Peyer's patch (tissue), 4 donors: ENCODE results near the gene TMEM89. TPM values are rescaled to one million over a fixed set of nuclear protein-coding genes. Genes with fewer than 3 reads are reported as not detected.
A peak's percentile ranks its signal among the peaks of the same experiment; 100 is the strongest.

Source experiments
- DNase-seq, 3 donors: peaks; one replicate each; pipeline ENCODE4 v3.0.0-alpha.2; 2017 to 2019
- H3K27ac ChIP-seq, 4 donors: fragments of 200-600 bp; sonication (generic); one replicate each; pipeline ENCODE4 v1.5.1; 2016 to 2019
- H3K27me3 ChIP-seq, 2 donors: fragments of 200-600 bp; sonication (generic); one replicate each; pipeline ENCODE4 v1.5.1; 2019
- H3K36me3 ChIP-seq, 3 donors: fragments of 200-600 bp; sonication (generic); one replicate each; pipeline ENCODE4 v1.5.1; 2016 to 2019
- H3K4me1 ChIP-seq, 4 donors: fragments of 200-600 bp; sonication (generic); one replicate each; pipeline ENCODE4 v1.5.1; 2016 to 2019
- H3K4me3 ChIP-seq, 4 donors: fragments of 200-600 bp; sonication (generic); 1 replicate in 3 of 4; 2 replicates in 1 of 4; pipeline ENCODE4 v1.5.1; 2016 to 2019; ENCODE audit warnings: mild to moderate bottlenecking in 1 of 4
- H3K9me3 ChIP-seq, 4 donors: fragments of 200-600 bp; sonication (generic); one replicate each; pipeline ENCODE4 v1.5.1; 2016 to 2019; ENCODE audit warnings: mild to moderate bottlenecking in 1 of 4
- POLR2A ChIP-seq, 2 donors: fragments of 450-650 bp; IDR thresholded peaks; one replicate each; pipeline ENCODE4 v1.5.1; 2017; ENCODE audit warnings: antibody characterized with exemption in 2 of 2, mild to moderate bottlenecking in 2 of 2, moderate library complexity in 2 of 2
- total RNA-seq, 4 donors: library from RNA; depleted of rRNA; stranded (reverse); fragments of >200 nt; gene quantifications; one replicate each; pipeline ENCODE4 v1.1.0, GENCODE V29; 2016
- TF ChIP-seq, protein P1 (sequence below), 6 experiments: fragments of 450-650 bp in 4 of 6; fragments of 200-600 bp in 2 of 6; sonication (generic) in 1 of 6; IDR thresholded peaks; one replicate each; pipeline ENCODE4 v1.5.1; 2017 to 2019; ENCODE audit warnings: antibody characterized with exemption in 6 of 6, mild to moderate bottlenecking in 3 of 6, moderate library complexity in 1 of 6

The TMEM89 gene
- total RNA-seq, 4 donors from 2014 or later, result not detected

DNA sequence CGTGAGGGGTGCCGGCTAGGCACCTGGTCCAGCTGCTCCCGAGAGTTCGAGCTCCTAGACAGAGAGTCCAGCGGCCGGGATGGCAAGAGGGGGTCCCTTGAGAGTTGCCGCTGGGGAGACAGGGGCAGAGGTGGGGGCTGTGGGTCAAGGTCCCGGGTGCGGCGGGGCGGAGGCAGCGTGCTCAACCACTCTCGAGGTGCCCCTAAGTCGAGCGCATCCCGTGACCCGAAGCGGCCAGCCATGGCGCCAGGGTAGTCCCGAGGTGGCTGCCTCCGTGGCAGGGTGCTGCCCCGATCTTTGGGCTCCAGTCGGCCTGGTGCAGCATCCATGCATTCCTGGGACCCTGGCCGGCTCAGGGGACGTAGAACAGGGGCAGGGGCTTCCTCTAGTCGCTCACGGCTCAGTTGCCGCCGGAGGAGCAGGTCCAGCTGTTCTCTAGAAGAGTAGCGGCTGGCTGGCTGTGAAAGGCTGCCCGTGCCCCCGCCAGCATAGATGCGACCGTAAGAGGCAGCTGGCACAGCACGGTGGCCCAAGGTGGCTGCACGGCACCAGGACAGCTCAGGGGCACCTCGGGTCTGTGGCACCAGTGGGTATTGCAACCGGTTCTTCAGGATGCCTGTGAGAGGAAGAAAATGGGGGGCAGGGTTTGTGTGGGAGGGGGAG is 18.5 kb upstream of the TMEM89 start:
- no peak for TF ChIP-seq POLR2A (IDR thresholded peaks at IDR 0.05)
- TF ChIP-seq, protein P1, sequence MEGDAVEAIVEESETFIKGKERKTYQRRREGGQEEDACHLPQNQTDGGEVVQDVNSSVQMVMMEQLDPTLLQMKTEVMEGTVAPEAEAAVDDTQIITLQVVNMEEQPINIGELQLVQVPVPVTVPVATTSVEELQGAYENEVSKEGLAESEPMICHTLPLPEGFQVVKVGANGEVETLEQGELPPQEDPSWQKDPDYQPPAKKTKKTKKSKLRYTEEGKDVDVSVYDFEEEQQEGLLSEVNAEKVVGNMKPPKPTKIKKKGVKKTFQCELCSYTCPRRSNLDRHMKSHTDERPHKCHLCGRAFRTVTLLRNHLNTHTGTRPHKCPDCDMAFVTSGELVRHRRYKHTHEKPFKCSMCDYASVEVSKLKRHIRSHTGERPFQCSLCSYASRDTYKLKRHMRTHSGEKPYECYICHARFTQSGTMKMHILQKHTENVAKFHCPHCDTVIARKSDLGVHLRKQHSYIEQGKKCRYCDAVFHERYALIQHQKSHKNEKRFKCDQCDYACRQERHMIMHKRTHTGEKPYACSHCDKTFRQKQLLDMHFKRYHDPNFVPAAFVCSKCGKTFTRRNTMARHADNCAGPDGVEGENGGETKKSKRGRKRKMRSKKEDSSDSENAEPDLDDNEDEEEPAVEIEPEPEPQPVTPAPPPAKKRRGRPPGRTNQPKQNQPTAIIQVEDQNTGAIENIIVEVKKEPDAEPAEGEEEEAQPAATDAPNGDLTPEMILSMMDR (IDR thresholded peaks at IDR 0.05), result no peak
- H3K27me3 ChIP-seq, result no peaks in the 10 kb centered on the region

DNA sequence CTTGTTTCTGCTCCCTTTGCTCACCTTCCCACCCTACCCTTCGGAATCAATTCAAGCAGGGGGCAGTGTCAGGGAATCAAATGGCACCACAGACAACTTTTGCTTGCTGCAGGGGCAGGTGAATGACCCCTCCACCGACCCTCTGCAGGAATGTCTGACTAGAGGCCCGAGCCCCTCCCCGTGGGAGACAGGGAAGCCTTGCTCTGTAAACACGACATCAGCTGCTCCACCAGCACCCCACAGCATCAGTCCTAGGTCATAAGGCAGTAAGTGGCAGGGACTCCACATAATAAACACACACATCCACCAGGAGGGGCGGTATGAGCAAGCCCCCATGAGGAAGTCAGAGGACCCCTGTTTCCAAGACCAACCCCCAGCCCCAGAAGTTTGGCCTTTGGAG is 15.7 kb upstream of the TMEM89 start:
- H3K27ac ChIP-seq, result peak overlapping the region in 1 of 4 donors; percentile 5
- H3K9me3 ChIP-seq, result no peaks in the 10 kb centered on the region
- H3K27me3 ChIP-seq, result no peaks in the 10 kb centered on the region
- peaks cover 0 to 6% (median 0%) of the 10 kb centered on the region in 3 donors for H3K36me3 ChIP-seq
- TF ChIP-seq, protein P1 (IDR thresholded peaks at IDR 0.05), result no peak
- TF ChIP-seq POLR2A (IDR thresholded peaks at IDR 0.05), result no peak
- no peak for DNase-seq
- peaks cover 0 to 22% (median 4%) of the 10 kb centered on the region in 4 donors for H3K4me1 ChIP-seq
- H3K4me3 ChIP-seq, result no peak overlapping the region

More for the DNA sequence above, 18.5 kb upstream of the TMEM89 start:
- Histone ChIP-seq H3K36me3 (no peaks in the 10 kb centered on the region), H3K4me3 (no peak overlapping the region), H3K4me1 (peaks cover 0 to 8% (median 2%) of the 10 kb centered on the region in 4 donors), H3K27ac (no peak overlapping the region), H3K9me3 (no peaks in the 10 kb centered on the region)
- no peak for DNase-seq

DNA sequence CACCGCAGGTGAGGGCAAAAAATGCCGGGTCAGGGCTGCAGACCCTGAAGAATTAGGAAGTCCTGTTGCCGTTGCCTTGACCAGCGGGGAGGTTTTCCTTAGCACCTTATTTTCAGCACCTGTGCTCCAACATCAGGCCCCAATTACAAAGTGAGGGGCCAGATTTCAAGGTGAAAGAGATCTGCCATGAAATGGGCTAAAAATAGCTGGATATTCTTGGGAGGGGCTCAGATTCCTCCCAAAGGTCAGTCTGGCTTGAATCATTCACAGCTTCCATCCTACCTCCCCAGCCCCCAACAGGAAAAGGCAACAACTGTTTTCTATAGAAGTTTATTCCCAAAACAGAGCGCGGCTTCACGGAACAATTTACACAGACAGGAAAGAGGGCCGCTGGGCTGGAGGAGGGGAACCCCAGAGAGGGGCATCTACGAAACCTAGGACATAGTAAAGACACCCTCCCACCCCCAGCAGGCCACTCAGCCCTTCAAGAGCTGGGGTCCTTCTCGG is 14.6 kb upstream of the TMEM89 start:
- no peak for DNase-seq
- peak overlapping the region; percentile 67 to 84 (median 74) for H3K27ac ChIP-seq
- TF ChIP-seq, protein P1 (IDR thresholded peaks at IDR 0.05), result no peak
- no peak for TF ChIP-seq POLR2A (IDR thresholded peaks at IDR 0.05)

DNA sequence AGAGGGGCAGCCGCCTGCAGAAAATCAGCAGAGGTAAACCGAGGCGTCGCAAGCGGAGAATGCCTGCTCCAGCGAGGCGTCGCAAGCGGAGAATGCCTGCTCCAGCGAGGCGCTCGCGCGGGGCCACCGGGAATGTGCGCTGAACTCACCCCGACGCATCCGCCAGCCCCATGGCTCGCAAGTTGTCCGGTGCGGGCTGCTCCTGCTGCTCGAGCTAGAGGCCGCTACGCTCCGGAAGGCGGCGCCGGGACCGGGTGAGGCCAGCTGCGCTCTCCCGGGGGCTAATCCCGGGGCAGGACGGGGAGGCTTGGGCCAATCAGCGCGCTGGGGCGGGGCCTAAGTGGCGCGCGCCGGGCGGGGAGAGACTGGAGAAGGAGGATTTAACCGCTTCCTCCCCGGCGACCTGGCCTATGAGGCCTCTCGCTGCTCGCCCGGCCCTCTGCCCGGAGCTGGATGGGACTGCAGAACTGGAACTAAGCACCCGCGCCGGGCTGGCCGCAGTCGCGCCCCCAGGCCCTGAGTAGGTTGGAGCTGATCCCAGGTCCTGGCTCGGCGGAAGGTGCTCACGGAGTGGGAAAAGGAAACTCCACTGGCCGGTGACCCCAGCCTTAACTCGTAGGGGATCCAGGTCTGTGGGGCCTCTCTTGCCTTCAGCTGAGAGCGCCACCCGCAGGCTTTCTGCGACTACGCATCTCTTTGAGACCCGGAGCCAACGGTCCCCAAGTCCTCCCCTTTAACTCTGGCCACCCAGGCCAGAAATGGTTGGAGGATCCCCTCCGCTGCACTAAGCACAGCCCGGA is 13.9 kb upstream of the TMEM89 start, which contains the start of gene SLC26A6:
Gene SLC26A6, minus strand, starts transcription at position 240 of the 800 bp plus-strand sequence. Its CDS starts 68 bp downstream, at position 172.
- no peaks in the 10 kb centered on the region for H3K9me3 ChIP-seq
- H3K27ac ChIP-seq, result peak within 1 kb of the TSS; percentile 67 to 84 (median 74)
- peak; percentile 94 to 99 (median 98) for DNase-seq
- peaks cover 0 to 25% (median 0%) of the 10 kb centered on the region in 3 donors for H3K36me3 ChIP-seq
- peak; percentile 63 to 66 for TF ChIP-seq POLR2A (IDR thresholded peaks at IDR 0.05)
- TF ChIP-seq, protein P1 (IDR thresholded peaks at IDR 0.05), result peak in 4 of 6 experiments; percentile 31 to 76 (median 68)
- no peaks in the 10 kb centered on the region for H3K27me3 ChIP-seq
- peaks cover 0 to 22% (median 4%) of the 10 kb centered on the region in 4 donors for H3K4me1 ChIP-seq
- H3K4me3 ChIP-seq, result peak within 1 kb of the TSS; percentile 76 to 90 (median 86)

More for the DNA sequence above, 14.6 kb upstream of the TMEM89 start:
- no peaks in the 10 kb centered on the region for H3K9me3 ChIP-seq
- no peaks in the 10 kb centered on the region for H3K27me3 ChIP-seq
- peaks cover 0 to 17% (median 0%) of the 10 kb centered on the region in 3 donors for H3K36me3 ChIP-seq
- H3K4me1 ChIP-seq, result peaks cover 0 to 22% (median 4%) of the 10 kb centered on the region in 4 donors
- H3K4me3 ChIP-seq, result peak overlapping the region; percentile 76 to 90 (median 86)

DNA sequence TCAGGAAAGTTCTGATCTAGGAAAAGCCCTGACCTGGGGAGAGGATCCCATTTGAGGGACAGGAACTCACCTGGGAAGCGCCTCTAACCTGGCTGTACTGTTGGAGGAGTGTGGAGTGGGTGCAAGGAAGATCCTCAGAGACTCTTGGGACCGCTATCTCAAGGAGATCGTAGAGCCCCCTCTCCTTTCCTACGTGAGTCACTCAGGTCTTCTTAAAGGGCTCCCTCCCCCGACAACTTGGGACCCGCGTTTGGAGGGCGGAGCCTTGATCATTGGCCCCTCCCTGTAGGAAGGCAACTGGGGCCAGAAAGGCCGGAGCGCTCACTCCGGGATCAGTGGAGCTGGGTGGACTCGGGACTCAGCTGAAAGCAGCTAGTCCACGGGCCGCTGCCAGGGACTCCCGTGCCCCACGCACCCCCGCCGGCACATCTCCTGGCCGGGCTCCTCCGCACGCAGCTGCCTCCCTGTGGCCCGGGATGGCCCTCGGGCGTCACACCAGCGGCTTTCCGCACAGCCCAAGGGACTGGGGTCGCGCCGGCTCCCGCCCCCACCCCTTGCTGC is 13.2 kb upstream of the TMEM89 start:
- TF ChIP-seq, protein P1 (IDR thresholded peaks at IDR 0.05), result no peak
- no peak for TF ChIP-seq POLR2A (IDR thresholded peaks at IDR 0.05)
- no peaks in the 10 kb centered on the region for H3K27me3 ChIP-seq
- H3K36me3 ChIP-seq, result peaks cover 0 to 32% (median 0%) of the 10 kb centered on the region in 3 donors
- H3K27ac ChIP-seq, result peak overlapping the region; percentile 67 to 84 (median 74)
- peak overlapping the region; percentile 76 to 90 (median 86) for H3K4me3 ChIP-seq
- no peaks in the 10 kb centered on the region for H3K9me3 ChIP-seq
- peaks cover 0 to 22% (median 4%) of the 10 kb centered on the region in 4 donors for H3K4me1 ChIP-seq
- peak; percentile 31 to 77 (median 77) for DNase-seq
